CD4-positive, alpha-beta T cell (primary cell): ENCODE results near the gene SDK1. TPM values are rescaled to one million over a fixed set of nuclear protein-coding genes. Genes with fewer than 3 reads are reported as not detected.

Experiments
- ATAC-seq: fragments of 200-7000 bp; cut with Tn5 transposase; one replicate; pipeline ENCODE4 v1.10.0; 2022; ENCODE audit warnings: mild to moderate bottlenecking; ENCODE audit not compliant: poor library complexity
- CTCF ChIA-PET: fragments of 350-600 bp; sonication (Branson Sonifier 250); formaldehyde crosslinking; loops from one replicate; lab custom pipeline; 2021; ENCODE audit warnings: antibody characterized with exemption, inconsistent platforms; lab: Charles Lee
- POLR2A ChIA-PET: fragments of 350-600 bp; sonication (Branson Sonifier 250); formaldehyde crosslinking; loops from one replicate; lab custom pipeline; 2021; ENCODE audit warnings: antibody characterized with exemption, inconsistent platforms; lab: Charles Lee
- DNase-seq, 14 experiments: peaks; one replicate each; pipeline ENCODE4 v3.0.0-alpha.2; 2013 to 2020; ENCODE audit warnings: mixed read lengths in 2 of 14
- H3K27ac ChIP-seq, 2 donors: one replicate each; pipeline versions ENCODE4 v1.5.1 to v1.7.0; 2013; ENCODE audit warnings: low read length in 2 of 2, low read depth in 1 of 2, mild to moderate bottlenecking in 1 of 2
- H3K27me3 ChIP-seq, 2 experiments: 1 replicate in 1 of 2; 2 replicates in 1 of 2; pipeline versions ENCODE4 v1.6.1 to v1.7.0; 2013; ENCODE audit warnings: low read length in 2 of 2, control low read depth in 1 of 2, mild to moderate bottlenecking in 1 of 2, moderate library complexity in 1 of 2; ENCODE audit not compliant: insufficient read depth in 2 of 2, control insufficient read depth in 1 of 2
- H3K36me3 ChIP-seq: one replicate; pipeline ENCODE4 v1.6.1; 2013; ENCODE audit warnings: low read length, control low read depth; ENCODE audit not compliant: insufficient read depth
- H3K4me1 ChIP-seq: one replicate; pipeline ENCODE4 v1.6.1; 2013; ENCODE audit warnings: low read length, control low read depth; ENCODE audit not compliant: insufficient read depth
- H3K4me3 ChIP-seq: one replicate; pipeline ENCODE4 v1.5.1; 2013; ENCODE audit warnings: mild to moderate bottlenecking, low read length, moderate library complexity
- H3K9me3 ChIP-seq, 2 experiments: 1 replicate in 1 of 2; 2 replicates in 1 of 2; pipeline versions ENCODE4 v1.6.1 to v1.7.0; 2013; ENCODE audit warnings: low read length in 2 of 2, mild to moderate bottlenecking in 2 of 2, control low read depth in 1 of 2, moderate library complexity in 1 of 2; ENCODE audit not compliant: control insufficient read depth in 1 of 2, insufficient read depth in 1 of 2
- H3K27ac Mint-ChIP-seq: one replicate; pipeline ENCODE4 v1.8.0; 2020; ENCODE audit warnings: mixed read lengths
- H3K27me3 Mint-ChIP-seq: one replicate; pipeline ENCODE4 v1.8.0; 2021; ENCODE audit warnings: mixed read lengths
- H3K36me3 Mint-ChIP-seq: one replicate; pipeline ENCODE4 v1.8.0; 2021; ENCODE audit warnings: low read depth, mixed read lengths
- H3K4me1 Mint-ChIP-seq: one replicate; pipeline ENCODE4 v1.8.0; 2021; ENCODE audit warnings: low read depth, mixed read lengths
- H3K4me3 Mint-ChIP-seq: one replicate; pipeline ENCODE4 v1.8.0; 2020; ENCODE audit warnings: mild to moderate bottlenecking, mixed read lengths
- H3K9me3 Mint-ChIP-seq: one replicate; pipeline ENCODE4 v1.8.0; 2020; ENCODE audit warnings: mixed read lengths
- intact Hi-C, 2 experiments: fragments of 100-400 bp; cut with DNase I in 1 of 2; cut with micrococcal nuclease in 1 of 2; formaldehyde crosslinking; loops; one replicate each; pipeline versions ENCODE4 v1.15.1 to v1.9.0; 2023 to 2025; cut with DNase I, micrococcal nuclease
- total RNA-seq, 174 experiments: library from RNA in 2 of 174; stranded (reverse) in 2 of 174; gene quantifications; one replicate each; pipeline ENCODE4 v1.2.3 and lab custom pipeline; 2021 to 2026
- TF ChIP-seq, protein P1 (sequence below): fragments of 200-600 bp; IDR thresholded peaks from one replicate; pipeline ENCODE4 v1.8.0; 2022; ENCODE audit warnings: antibody characterized with exemption, mild to moderate bottlenecking

The SDK1 gene
- total RNA-seq, 2 experiments from 2014 or later = 1.1 to 1.3 TPM

DNA sequence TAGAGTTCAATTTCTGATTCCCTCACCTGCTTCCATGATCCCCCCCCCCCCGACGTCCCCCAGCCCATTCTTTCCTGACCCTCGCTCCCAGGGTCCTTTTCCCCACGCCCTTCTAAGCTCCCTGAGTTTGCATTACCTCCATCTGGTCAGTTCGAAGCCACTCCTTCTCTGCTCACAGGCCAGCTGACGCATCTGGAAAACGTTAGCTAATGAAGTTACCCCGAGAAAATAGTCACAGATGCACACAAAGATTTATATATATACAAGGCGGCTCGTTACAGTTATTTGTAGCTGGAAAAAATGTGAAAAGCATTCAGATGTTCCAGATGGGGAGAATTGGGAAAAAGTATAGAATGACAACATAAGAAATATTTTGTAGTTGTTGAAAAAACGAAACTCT, 751.1 kb downstream of the SDK1 start:
- Mint-ChIP-seq H3K9me3 (no peaks in the 10 kb centered on the region), H3K4me3 (no peak overlapping the region), H3K27ac (no peak overlapping the region), H3K27me3 (no peaks in the 10 kb centered on the region), H3K36me3 (no peaks in the 10 kb centered on the region), H3K4me1 (peaks cover 10% of the 10 kb centered on the region)
- intact Hi-C loops = no loop called here
- DNase-seq = no peak
- H3K27ac ChIP-seq = no peak overlapping the region
- no peaks in the 10 kb centered on the region for H3K36me3 ChIP-seq
- no peak overlapping the region for H3K4me3 ChIP-seq
- TF ChIP-seq, protein P1, sequence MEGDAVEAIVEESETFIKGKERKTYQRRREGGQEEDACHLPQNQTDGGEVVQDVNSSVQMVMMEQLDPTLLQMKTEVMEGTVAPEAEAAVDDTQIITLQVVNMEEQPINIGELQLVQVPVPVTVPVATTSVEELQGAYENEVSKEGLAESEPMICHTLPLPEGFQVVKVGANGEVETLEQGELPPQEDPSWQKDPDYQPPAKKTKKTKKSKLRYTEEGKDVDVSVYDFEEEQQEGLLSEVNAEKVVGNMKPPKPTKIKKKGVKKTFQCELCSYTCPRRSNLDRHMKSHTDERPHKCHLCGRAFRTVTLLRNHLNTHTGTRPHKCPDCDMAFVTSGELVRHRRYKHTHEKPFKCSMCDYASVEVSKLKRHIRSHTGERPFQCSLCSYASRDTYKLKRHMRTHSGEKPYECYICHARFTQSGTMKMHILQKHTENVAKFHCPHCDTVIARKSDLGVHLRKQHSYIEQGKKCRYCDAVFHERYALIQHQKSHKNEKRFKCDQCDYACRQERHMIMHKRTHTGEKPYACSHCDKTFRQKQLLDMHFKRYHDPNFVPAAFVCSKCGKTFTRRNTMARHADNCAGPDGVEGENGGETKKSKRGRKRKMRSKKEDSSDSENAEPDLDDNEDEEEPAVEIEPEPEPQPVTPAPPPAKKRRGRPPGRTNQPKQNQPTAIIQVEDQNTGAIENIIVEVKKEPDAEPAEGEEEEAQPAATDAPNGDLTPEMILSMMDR = no peak
- H3K27me3 ChIP-seq = peaks cover 0 to 4% of the 10 kb centered on the region in 2 experiments
- no peaks in the 10 kb centered on the region for H3K4me1 ChIP-seq
- ChIA-PET CTCF (no interaction called here), POLR2A (no interaction called here)
- no peak for ATAC-seq
- peaks cover 0 to 9% of the 10 kb centered on the region in 2 experiments for H3K9me3 ChIP-seq

DNA sequence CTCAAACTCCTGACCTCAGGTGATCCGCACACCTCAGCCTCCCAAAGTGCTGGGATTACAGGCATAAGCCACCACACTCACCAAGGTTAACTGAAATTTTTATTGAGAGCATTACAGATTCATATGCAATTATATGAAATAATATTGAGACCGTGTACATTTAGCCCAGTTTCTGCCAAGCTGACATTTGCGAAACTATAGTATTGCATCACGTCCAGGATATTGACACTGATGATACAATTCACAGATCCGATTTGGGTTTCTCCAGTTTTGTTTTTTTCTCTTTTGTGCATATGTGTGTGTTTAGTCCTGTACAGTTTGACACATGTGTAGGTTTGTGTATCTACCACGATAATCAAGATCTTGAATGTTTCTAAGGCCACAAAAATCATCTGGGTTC, 753.1 kb downstream of the SDK1 start:
- POLR2A ChIA-PET = no interaction called here
- Histone ChIP-seq H3K36me3 (no peaks in the 10 kb centered on the region), H3K27me3 (peaks cover 0 to 4% of the 10 kb centered on the region in 2 experiments), H3K9me3 (peaks cover 0 to 15% of the 10 kb centered on the region in 2 experiments), H3K4me1 (no peaks in the 10 kb centered on the region), H3K27ac (no peak overlapping the region), H3K4me3 (no peak overlapping the region)
- H3K36me3 Mint-ChIP-seq = no peaks in the 10 kb centered on the region
- TF ChIP-seq, protein P1 = no peak
- CTCF ChIA-PET = no interaction called here
- intact Hi-C loops = no loop called here
- ATAC-seq (no peak), DNase-seq (no peak)
- peaks cover 2% of the 10 kb centered on the region for H3K9me3 Mint-ChIP-seq
- H3K4me1 Mint-ChIP-seq = peaks cover 10% of the 10 kb centered on the region
- H3K27me3 Mint-ChIP-seq = no peaks in the 10 kb centered on the region
- H3K27ac Mint-ChIP-seq = no peak overlapping the region
- H3K4me3 Mint-ChIP-seq = no peak overlapping the region

DNA sequence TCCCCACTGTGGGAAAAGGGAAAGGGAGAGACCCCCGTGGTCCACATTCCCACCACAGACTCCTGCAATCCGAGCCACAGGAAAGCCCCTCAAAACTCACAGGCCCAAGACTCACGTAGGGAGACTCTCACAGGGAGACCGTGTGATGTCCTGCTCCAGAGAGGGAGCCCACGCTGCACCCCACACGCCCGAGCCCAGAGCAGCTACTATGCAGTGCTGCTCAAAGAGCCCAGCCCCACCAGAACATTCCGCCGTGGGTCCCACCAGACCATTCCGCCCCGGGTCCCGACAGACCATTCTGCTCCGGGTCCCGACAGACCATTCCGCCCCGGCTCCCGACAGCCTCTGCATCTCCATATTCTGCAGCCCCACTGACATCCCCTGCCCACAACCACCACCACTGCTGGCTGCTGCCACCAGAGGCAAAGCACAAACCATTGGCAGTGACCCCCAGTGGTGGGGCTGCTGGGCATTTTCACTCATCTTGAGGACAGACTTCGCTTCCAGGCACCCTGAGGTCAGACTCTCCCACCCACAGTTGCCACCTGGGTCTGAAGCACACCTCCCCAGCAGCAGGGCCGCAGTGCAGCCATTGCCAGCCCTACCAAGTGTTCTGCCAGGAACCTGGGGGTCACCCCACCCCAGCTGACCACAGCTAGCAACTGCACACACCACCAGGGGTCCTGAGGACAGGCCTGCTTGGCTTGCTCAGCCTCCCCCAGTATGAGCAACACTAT, 755.7 kb downstream of the SDK1 start:
- DNase-seq = no peak
- Mint-ChIP-seq H3K4me3 (no peak overlapping the region), H3K36me3 (no peaks in the 10 kb centered on the region), H3K9me3 (peaks cover 5% of the 10 kb centered on the region), H3K4me1 (peaks cover 10% of the 10 kb centered on the region), H3K27ac (no peak overlapping the region), H3K27me3 (no peaks in the 10 kb centered on the region)
- no peak overlapping the region for H3K4me3 ChIP-seq
- ATAC-seq = no peak
- ChIA-PET CTCF (no interaction called here), POLR2A (no interaction called here)
- TF ChIP-seq, protein P1 = no peak
- H3K27ac ChIP-seq = no peak overlapping the region
- H3K27me3 ChIP-seq = peaks cover 0 to 4% of the 10 kb centered on the region in 2 experiments
- H3K9me3 ChIP-seq = peaks cover 0 to 20% of the 10 kb centered on the region in 2 experiments
- no peaks in the 10 kb centered on the region for H3K36me3 ChIP-seq
- H3K4me1 ChIP-seq = no peaks in the 10 kb centered on the region
- intact Hi-C loops = no loop called here
